Skeletal muscle cell (primary cell): ENCODE results near the gene SWSAP1.
A peak's percentile ranks its signal among the peaks of the same experiment; 100 is the strongest.
"Not testable (repeated sequence)": the region's sequence is repeated elsewhere in the genome, so short reads cannot be mapped to it uniquely, and the experiment has no call there.

Experiments used
- DNase-seq: peaks from one replicate; pipeline ENCODE4 v3.0.0-alpha.2; 2010; ENCODE audit warnings: low read depth
- H3K4me3 ChIP-seq: 2 replicates; pipeline ENCODE4 v1.5.1; 2011; ENCODE audit warnings: low read depth, mild to moderate bottlenecking, control low read depth, low read length, moderate library complexity

The SWSAP1 gene

DNA sequence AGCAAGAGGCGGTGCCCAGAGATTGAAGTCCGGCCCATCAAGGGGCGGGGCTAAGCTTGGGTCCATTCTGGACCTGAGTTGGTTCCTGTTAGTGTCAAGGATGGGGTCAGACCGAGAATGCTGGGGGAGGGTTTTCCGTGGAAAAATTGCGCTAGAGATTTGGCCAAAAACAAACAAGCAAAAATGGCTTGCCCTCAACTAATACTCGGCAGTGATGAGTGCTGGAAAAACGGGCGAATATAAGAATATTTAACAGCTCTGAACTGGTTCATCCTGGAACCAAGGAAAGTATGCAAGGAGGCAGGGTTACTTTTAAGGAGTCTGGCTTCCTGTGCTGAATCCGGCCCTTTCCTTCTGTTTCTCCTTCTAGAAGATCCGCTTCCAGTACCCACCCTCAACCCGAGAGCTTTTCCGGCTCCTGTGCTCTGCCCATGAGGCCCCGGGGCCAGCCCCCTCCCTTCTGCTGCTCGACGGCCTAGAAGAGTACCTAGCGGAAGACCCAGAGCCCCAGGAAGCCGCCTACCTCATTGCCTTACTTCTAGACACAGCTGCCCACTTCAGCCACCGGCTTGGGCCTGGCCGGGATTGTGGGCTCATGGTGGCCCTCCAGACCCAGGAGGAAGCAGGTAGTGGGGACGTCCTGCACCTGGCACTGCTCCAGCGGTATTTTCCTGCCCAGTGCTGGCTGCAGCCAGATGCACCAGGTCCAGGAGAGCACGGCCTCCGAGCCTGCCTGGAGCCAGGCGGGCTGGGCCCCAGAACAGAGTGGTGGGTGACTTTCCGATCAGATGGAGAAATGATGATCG lies 880 bp downstream of the SWSAP1 start:
- peak overlapping the region; percentile 69 for H3K4me3 ChIP-seq
- DNase-seq: no peak

DNA sequence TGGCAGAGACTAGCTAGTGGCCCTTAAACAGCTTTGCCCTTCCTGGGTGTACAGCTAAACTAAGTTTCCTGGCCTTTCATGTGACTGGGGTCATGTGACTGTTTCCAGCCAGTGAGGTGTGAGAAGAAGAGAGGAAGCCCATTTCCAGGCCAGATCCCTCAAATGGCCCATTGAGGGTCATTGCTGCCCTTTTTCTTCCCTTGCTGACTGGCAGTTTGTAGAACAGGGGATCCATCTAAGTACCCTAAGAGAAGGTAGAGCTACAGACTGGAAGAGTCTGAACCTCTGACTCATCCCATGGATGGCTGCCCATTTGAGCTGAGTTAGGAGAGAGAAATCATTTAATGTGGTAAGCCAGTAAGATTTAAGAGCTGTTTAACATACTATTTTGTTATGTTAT lies 2.8 kb downstream of the SWSAP1 start:
- DNase-seq: peak; percentile 69
- H3K4me3 ChIP-seq: no peak overlapping the region

DNA sequence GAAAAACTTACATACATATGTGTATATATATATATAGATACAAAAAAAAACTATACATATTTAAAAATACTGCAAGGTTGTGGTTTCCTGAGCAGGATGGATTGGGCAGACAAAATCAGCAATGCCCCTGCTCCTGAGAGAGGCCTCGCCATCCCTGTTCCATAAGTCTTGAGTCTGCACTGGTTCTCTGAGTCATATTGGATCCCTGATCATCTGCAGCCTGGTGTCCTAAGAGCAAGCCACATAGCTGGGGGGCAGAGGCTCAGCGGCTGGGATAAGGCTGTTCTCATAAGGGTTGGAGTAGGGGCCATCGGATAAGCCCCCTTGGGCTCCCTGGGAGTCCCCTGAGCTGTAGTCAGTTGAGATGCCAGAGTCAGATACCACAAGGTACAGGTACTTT lies 3.3 kb downstream of the SWSAP1 start:
- no peak for DNase-seq
- no peak overlapping the region for H3K4me3 ChIP-seq

GRCh38 chr19:11378319-11379189 lies 4.1 kb downstream of the SWSAP1 start:
- peak; percentile 58 for DNase-seq
- no peak overlapping the region for H3K4me3 ChIP-seq

DNA sequence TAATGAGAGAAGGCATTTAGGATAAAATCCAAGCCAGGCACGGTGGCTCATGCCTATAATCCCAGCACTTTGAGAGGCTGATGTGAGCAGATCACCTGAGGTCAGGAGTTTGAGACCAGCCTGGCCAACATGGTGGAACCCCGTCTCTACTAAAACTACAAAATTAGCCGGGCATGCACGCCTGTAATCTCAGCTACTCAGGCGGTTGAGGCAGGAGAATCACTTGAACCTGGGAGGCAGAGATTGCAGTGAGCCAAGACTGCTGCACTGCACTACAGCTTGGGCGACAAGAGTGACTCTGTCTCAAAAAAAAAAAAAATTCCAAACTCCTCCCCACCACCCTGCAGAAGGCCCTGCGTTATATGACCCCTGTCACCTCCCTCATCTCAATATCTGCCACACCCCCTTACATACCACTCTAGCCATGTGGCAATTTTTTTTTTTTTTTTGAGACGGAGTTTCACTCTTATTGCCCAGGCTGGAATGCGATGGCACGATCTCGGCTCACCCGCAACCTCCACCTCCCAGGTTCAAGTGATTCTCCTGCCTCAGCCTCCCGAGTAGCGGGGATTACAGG lies 4.9 kb downstream of the SWSAP1 start:
- not testable (repeated sequence) for H3K4me3 ChIP-seq, DNase-seq

- DNase-seq: no peak
- no peak overlapping the region for H3K4me3 ChIP-seq
Measured at GRCh38 chr19:11379857-11380350, 5.4 kb downstream of the SWSAP1 start.

- DNase-seq: peak; percentile 74
- peak overlapping the region; percentile 73 for H3K4me3 ChIP-seq
Measured at GRCh38 chr19:11380653-11381537, 6.4 kb downstream of the SWSAP1 start.

DNA sequence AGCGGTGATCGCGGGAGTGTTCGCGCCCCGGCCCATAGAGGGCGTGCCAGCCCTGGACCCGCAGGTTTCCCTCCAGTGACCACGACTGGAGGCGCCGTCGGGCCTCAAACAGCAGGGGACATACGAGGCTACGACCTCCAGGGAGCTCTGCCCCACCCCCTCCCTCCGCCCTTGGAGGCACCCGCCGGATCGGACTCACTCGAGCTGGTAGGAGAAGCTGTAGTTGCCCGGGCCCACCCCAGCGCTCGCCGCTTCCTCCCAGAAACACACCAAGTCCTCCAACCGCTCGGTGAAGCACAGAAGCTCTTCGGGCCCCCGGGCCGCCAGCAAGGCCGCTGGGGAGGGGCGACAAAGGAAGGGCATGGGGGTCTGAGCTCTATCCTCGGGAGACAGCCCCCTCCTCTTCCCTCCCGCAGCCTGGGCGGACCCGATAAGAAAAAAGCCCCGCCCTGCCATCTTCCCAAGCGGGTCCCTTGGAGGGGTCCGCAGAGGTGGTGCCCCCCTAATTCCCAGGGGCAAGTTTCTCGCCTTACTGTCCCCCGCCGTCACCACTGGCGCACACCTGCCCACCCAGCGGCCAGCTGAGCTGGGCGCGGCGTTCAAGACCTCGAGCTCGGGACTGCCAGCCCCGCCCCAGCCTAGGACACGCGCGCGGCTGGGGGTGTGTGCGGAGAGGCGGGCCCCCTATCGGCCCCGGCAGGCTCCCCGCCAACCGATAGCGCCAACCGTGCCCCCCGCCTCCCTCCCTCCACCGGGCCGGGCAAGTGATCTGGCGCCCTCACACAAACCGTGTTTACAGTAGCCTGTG lies 8.6 kb downstream of the SWSAP1 start:
- H3K4me3 ChIP-seq: peak overlapping the region; percentile 47
- DNase-seq: no peak

DNA sequence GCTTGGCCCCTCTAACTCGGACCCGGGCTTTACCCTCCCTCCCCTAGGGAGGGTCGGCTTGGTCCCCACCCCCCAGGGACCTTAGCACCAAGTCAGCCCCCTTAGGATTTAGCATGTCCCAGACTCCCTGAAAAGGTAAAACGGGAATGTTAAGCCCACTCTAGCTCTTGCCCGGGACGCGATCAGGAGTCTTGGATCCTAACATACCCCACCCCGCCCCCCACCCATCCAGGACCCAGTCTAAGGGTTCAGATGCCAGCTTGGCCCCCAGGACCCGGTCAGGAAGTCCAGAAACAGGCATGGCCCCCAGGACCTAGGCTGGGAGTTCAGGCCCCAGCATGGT lies 9.2 kb downstream of the SWSAP1 start:
- H3K4me3 ChIP-seq: peak overlapping the region; percentile 47
- DNase-seq: no peak

GRCh38 chr19:11384778-11385129 lies 10.3 kb downstream of the SWSAP1 start:
- DNase-seq: no peak
- H3K4me3 ChIP-seq: no peak overlapping the region

DNA sequence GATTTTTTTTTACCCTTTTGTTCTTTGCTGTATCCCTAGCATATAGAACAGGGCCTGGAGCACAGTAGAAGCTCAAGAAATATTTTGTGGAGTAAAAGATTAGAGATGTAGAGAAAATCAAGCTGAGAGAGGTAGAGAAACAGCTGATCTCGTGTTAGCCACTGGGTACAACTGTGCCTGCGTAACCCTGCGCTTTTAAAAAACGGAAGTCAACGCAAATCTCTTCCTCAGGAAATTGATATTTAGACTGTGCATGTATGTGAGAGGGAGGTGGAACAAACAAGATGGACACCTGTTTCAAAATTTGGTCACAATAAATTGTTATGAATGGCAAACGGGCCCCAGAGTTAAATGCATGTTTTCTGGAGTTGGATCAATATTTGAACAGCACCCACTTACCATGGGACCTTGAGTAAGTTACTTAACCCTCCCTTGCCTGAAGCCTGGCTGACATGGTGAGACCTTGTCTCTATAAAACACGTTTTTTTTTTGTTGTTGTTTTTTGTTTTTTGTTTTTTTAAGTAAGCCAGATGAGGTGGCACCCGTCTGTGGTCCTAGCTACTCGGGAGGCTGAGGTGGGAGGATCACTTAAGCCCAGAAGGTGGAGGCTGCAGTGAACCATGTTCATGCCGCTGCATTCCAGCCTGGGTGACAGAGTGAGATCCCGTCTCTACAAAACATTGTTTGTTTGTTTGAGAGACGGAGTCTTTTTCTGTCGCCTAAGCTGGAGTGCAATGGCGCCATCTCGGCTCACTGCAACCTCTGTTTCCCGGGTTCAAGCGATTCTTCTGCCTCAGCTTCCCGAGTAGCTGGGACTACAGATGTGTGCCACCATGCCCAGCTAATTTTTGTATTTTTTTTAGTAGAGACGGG lies 12.9 kb downstream of the SWSAP1 start:
- no peak for DNase-seq
- H3K4me3 ChIP-seq: no peak overlapping the region

DNA sequence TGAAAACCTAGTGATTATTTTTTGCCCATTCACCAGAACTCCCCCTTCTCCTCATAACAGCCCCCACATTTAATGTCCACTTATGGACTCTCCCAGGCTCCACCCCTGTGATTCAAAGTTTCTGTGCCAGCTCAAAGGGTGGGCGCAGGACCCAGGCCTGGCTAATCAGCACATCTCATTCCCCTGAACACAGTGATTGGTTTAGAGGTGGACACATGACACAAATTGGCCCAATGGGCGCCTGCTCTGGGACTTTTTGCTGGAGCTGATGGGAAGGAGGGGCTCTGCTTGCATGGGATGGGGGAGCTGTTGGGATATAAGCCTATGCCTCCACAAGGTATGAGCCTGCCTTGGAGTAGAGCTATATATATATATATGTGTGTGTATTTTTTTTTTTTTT lies 15.9 kb downstream of the SWSAP1 start:
- no peak overlapping the region for H3K4me3 ChIP-seq
- DNase-seq: no peak

- no peak overlapping the region for H3K4me3 ChIP-seq
- DNase-seq: no peak
Measured at GRCh38 chr19:11390933-11391680, 16.6 kb downstream of the SWSAP1 start.

- no peak for DNase-seq
- H3K4me3 ChIP-seq: no peak overlapping the region
Measured at GRCh38 chr19:11397089-11397610, 22.7 kb downstream of the SWSAP1 start.

GRCh38 chr19:11399667-11400066 lies 25.2 kb downstream of the SWSAP1 start:
- DNase-seq: no peak
- H3K4me3 ChIP-seq: no peak overlapping the region

GRCh38 chr19:11400798-11401197 lies 26.3 kb downstream of the SWSAP1 start:
- DNase-seq: no peak
- H3K4me3 ChIP-seq: no peak overlapping the region
